Nephron (organoid): ENCODE measurements around the gene SLC38A3.

Experiments
- H3K27ac Mint-ChIP-seq, 3 experiments: 2 replicates each; pipeline ENCODE4 v1.8.0; 2020; ENCODE audit warnings: mixed read lengths in 3 of 3, mild to moderate bottlenecking in 2 of 3, moderate library complexity in 1 of 3
- H3K27me3 Mint-ChIP-seq: 2 replicates; pipeline ENCODE4 v1.8.0; 2021; ENCODE audit warnings: low read depth, mild to moderate bottlenecking, moderate library complexity, mixed read lengths
- H3K36me3 Mint-ChIP-seq: 2 replicates; pipeline ENCODE4 v1.8.0; 2020; ENCODE audit warnings: low read depth, mixed read lengths
- H3K4me1 Mint-ChIP-seq: 2 replicates; pipeline ENCODE4 v1.8.0; 2020; ENCODE audit warnings: mixed read lengths
- H3K4me3 Mint-ChIP-seq, 3 experiments: 2 replicates each; pipeline ENCODE4 v1.8.0; 2020; ENCODE audit warnings: mild to moderate bottlenecking in 3 of 3, mixed read lengths in 3 of 3, moderate library complexity in 2 of 3
- H3K9me3 Mint-ChIP-seq: 2 replicates; pipeline ENCODE4 v1.8.0; 2020; ENCODE audit warnings: mixed read lengths
- CTCF ChIP-seq, 3 experiments: fragments of 200-600 bp; sonication (generic); IDR thresholded peaks; one replicate each; pipeline ENCODE4 v1.5.0; 2021; ENCODE audit warnings: antibody characterized with exemption in 3 of 3; ENCODE audit not compliant: unreplicated experiment in 3 of 3

SLC38A3 gene

GRCh38 chr3:50264383-50264963 is 59.4 kb downstream of the SLC38A3 start:
- Mint-ChIP-seq H3K4me1 (peaks cover 69% of the 10 kb centered on the region), H3K27ac (peak overlapping the region; percentile 97 to 99 (median 99)), H3K27me3 (no peaks in the 10 kb centered on the region), H3K36me3 (no peaks in the 10 kb centered on the region), H3K4me3 (peak overlapping the region; percentile 61 to 74 (median 62)), H3K9me3 (no peaks in the 10 kb centered on the region)
- no peak for TF ChIP-seq CTCF (IDR thresholded peaks at IDR 0.05; ENCODE audit: unreplicated experiment in 3 of 3)

DNA sequence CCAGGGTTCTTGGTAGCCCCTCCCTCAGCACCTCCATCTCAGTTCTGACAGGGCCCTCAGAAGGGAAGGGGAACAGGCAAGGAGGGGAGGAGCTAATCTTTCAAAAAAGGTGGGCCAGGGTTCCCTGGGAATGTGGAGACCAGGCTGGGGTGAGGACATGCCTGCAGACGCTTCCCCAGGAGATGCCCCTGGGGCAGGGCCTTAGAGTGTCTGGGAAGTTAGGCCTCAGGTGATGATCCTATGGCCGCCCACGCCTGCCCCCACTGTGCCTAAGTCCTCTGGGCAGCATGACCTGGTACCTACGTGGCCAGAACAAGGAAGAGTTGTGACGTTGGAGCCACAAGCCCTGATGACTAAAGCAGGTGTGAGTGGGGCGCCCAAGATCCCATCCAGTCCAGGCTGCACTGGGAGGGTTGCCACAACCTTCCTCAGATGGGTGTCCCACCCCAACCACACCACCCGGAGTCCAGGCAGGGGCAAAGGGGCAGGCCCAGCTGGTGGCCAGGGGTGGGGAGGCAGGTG is 60.0 kb downstream of the SLC38A3 start:
- no peak for TF ChIP-seq CTCF (IDR thresholded peaks at IDR 0.05; ENCODE audit: unreplicated experiment in 3 of 3)
- Mint-ChIP-seq H3K4me3 (peak overlapping the region; percentile 61 to 74 (median 74)), H3K36me3 (no peaks in the 10 kb centered on the region), H3K4me1 (peaks cover 70% of the 10 kb centered on the region), H3K27ac (peak overlapping the region; percentile 97 to 99 (median 99)), H3K9me3 (no peaks in the 10 kb centered on the region), H3K27me3 (no peaks in the 10 kb centered on the region)

DNA sequence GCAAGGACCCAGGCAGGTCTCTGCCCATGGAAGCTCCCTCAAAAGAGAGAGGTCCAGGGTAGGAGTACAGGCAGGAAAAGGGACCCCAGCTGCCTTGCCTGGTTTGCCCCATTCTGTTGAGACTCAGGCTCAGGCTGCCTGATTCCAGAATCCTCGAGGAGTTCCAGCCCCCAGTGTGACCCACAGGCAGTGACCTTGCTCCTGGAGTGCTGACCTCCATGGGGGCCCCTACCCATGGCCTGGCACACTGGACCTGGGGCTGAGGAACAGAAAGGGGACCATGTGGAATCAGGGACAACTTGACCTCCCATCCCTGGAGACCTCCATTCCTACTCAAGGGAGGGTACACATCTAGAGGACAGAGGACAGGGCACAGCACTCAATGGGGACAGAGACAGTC is 60.5 kb downstream of the SLC38A3 start:
- Mint-ChIP-seq H3K4me3 (peak overlapping the region; percentile 55 to 80 (median 76)), H3K4me1 (peaks cover 72% of the 10 kb centered on the region), H3K36me3 (no peaks in the 10 kb centered on the region), H3K9me3 (no peaks in the 10 kb centered on the region), H3K27ac (peak overlapping the region; percentile 90 to 99 (median 97)), H3K27me3 (no peaks in the 10 kb centered on the region)
- TF ChIP-seq CTCF (IDR thresholded peaks at IDR 0.05; ENCODE audit: unreplicated experiment in 3 of 3): no peak

- Mint-ChIP-seq H3K4me3 (peak overlapping the region; percentile 55 to 80 (median 76)), H3K9me3 (no peaks in the 10 kb centered on the region), H3K27me3 (no peaks in the 10 kb centered on the region), H3K27ac (peak overlapping the region; percentile 90 to 99 (median 97)), H3K36me3 (no peaks in the 10 kb centered on the region), H3K4me1 (peaks cover 71% of the 10 kb centered on the region)
- no peak for TF ChIP-seq CTCF (IDR thresholded peaks at IDR 0.05; ENCODE audit: unreplicated experiment in 3 of 3)
Measured at GRCh38 chr3:50266017-50266416, 60.9 kb downstream of the SLC38A3 start.

DNA sequence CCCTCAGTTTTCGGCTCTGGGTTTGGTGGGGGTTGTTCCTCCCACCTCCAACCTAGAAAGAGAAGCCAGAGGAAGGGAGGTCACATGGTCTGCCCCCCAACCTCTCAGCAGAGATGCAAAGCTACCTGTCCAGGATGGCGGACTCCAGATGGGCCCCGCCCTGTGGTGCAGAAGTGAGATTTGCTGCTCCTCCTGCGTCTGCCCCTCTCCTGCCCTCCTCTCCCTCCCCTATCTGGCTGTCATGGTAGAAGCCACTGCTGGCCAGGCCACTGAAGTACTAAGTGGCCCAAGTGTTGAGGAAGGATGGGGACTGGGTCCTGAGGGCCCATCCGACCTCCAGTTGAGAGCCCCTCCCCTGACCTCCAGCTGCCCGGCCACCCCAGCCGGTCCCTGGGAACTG is 61.8 kb downstream of the SLC38A3 start:
- H3K27ac Mint-ChIP-seq: peak overlapping the region; percentile 90 to 99 (median 97)
- no peak for TF ChIP-seq CTCF (IDR thresholded peaks at IDR 0.05; ENCODE audit: unreplicated experiment in 3 of 3)
- peaks cover 3% of the 10 kb centered on the region for H3K27me3 Mint-ChIP-seq
- H3K4me1 Mint-ChIP-seq: peaks cover 74% of the 10 kb centered on the region
- no peaks in the 10 kb centered on the region for H3K9me3 Mint-ChIP-seq
- no peaks in the 10 kb centered on the region for H3K36me3 Mint-ChIP-seq
- H3K4me3 Mint-ChIP-seq: peak overlapping the region; percentile 80 to 88 (median 84)
